HepG2 (cell line): ENCODE measurements around the gene SLC6A12. TPM values are rescaled to one million over a fixed set of nuclear protein-coding genes. Genes with fewer than 3 reads are reported as not detected.

Experiments used
- ATF1 ChIP-seq: IDR thresholded peaks from 2 replicates; pipeline ENCODE4 v1.6.1; 2016; ENCODE audit warnings: mild to moderate bottlenecking, control low read depth
- CREB3 ChIP-seq: sonication (generic); formaldehyde crosslinking; IDR thresholded peaks from 2 replicates; pipeline ENCODE4 v1.5.0; 2020; ENCODE audit warnings: missing genetic modification reagents
- ELF3 ChIP-seq: IDR thresholded peaks from 2 replicates; pipeline ENCODE4 v1.6.1; 2016; ENCODE audit warnings: missing genetic modification reagents, missing compliant biosample characterization
- HIVEP1 ChIP-seq: sonication (generic); formaldehyde crosslinking; IDR thresholded peaks from 2 replicates; pipeline ENCODE4 v1.4.0; 2020; ENCODE audit warnings: mild to moderate bottlenecking, missing genetic modification reagents
- HOXA3 ChIP-seq: sonication (generic); formaldehyde crosslinking; IDR thresholded peaks from 2 replicates; pipeline ENCODE4 v1.5.0; 2020; ENCODE audit warnings: missing genetic modification reagents
- NFKBIZ ChIP-seq: IDR thresholded peaks from 2 replicates; pipeline ENCODE4 v1.6.1; 2018; ENCODE audit warnings: missing genetic modification reagents, missing compliant biosample characterization
- RARA ChIP-seq: IDR thresholded peaks from 2 replicates; pipeline ENCODE4 v1.6.1; 2016; ENCODE audit warnings: missing genetic modification reagents, missing compliant biosample characterization
- SOX13 ChIP-seq, 3 experiments: fragments of 450-650 bp in 1 of 3; sonication (generic) in 1 of 3; formaldehyde crosslinking in 1 of 3; IDR thresholded peaks in 2 of 3; conservative IDR thresholded peaks in 1 of 3; 2 replicates each; pipeline versions ENCODE4 v1.5.0 to v1.6.1; 2016 to 2020; ENCODE audit warnings: antibody characterized with exemption in 1 of 3, mild to moderate bottlenecking in 1 of 3, missing compliant biosample characterization in 1 of 3, missing genetic modification reagents in 1 of 3, moderate library complexity in 1 of 3
- ZNF543 ChIP-seq: sonication (generic); formaldehyde crosslinking; IDR thresholded peaks from 2 replicates; pipeline ENCODE4 v1.4.0; 2020; ENCODE audit warnings: mild to moderate bottlenecking, missing genetic modification reagents
- ZNF549 ChIP-seq: sonication (generic); formaldehyde crosslinking; IDR thresholded peaks from 2 replicates; pipeline ENCODE4 v1.5.0; 2020; ENCODE audit warnings: missing genetic modification reagents
- ZNF574 ChIP-seq: sonication (generic); formaldehyde crosslinking; IDR thresholded peaks from 2 replicates; pipeline ENCODE4 v1.4.0; 2020; ENCODE audit warnings: missing genetic modification reagents
- ZNF740 ChIP-seq: sonication (generic); formaldehyde crosslinking; IDR thresholded peaks from 2 replicates; pipeline ENCODE4 v1.4.0; 2020; ENCODE audit warnings: missing genetic modification reagents
- ZNF777 ChIP-seq: sonication (generic); formaldehyde crosslinking; IDR thresholded peaks from 2 replicates; pipeline ENCODE4 v1.4.0; 2020; ENCODE audit warnings: missing genetic modification reagents
- ZNF792 ChIP-seq: IDR thresholded peaks from 2 replicates; pipeline ENCODE4 v1.6.1; 2016
- polyA plus RNA-seq, 8 experiments: library from polyadenylated mRNA; depleted of rRNA in 3 of 8; stranded (reverse) in 7 of 8; unstranded in 1 of 8; fragments of >200 nt; fragmentation: Illumina TruSeq in 4 of 8; extraction: Trizol in 4 of 8; gene quantifications; 2 replicates each; pipeline versions ENCODE4 v1.2.1 to v1.2.3, GENCODE V29; 2011 to 2016; ENCODE audit warnings: low read depth in 4 of 8, missing spikeins in 1 of 8, mixed read lengths in 1 of 8; ENCODE audit not compliant: insufficient read depth in 1 of 8
- total RNA-seq, 5 experiments: library from RNA; depleted of rRNA; stranded (reverse); fragments of >200 nt; fragmentation: Illumina TruSeq; extraction: Trizol; gene quantifications; 2 replicates each; pipeline ENCODE4 v1.2.3, GENCODE V29; 2016; ENCODE audit warnings: low read depth in 1 of 5

The SLC6A12 gene
- total and polyA plus RNA-seq, 2 of the 13 experiments (the other 11 are each of a cell fraction or from before 2014, with no cell fraction given) = 3.7 to 18.8 TPM

GRCh38 chr12:212715-213526 lies 1.0 kb downstream of the SLC6A12 start (continued):
- no peak for TF ChIP-seq ELF3 (CRISPR knock-in tag)
- TF ChIP-seq ZNF777 (CRISPR knock-in tag) = no peak
- 0 out of 2 replicates have a peak, but pooled peaks have one; percentile 12 for TF ChIP-seq ZNF574 (CRISPR knock-in tag)
- peak; percentile 42; the same call in 1 of the 2 replicates for TF ChIP-seq HOXA3 (CRISPR knock-in tag)
- TF ChIP-seq ZNF543 (CRISPR knock-in tag) = no peak
- no peak for TF ChIP-seq CREB3 (CRISPR knock-in tag)
- TF ChIP-seq ZNF740 = no peak
- TF ChIP-seq NFKBIZ (CRISPR knock-in tag) = no peak
- TF ChIP-seq HIVEP1 (CRISPR knock-in tag) = no peak
- peak; percentile 27; the same call in 1 of the 2 replicates for TF ChIP-seq RARA (CRISPR knock-in tag)
- TF ChIP-seq ZNF549 (CRISPR knock-in tag) = peak; percentile 96
- no peak for TF ChIP-seq ATF1
- no peak for TF ChIP-seq SOX13 (IDR thresholded peaks at IDR 0.05)
- 0 out of 4 replicates have a peak, but pooled peaks of 1 of the 2 experiments have one; percentile 7 for TF ChIP-seq SOX13 (CRISPR knock-in tag; conservative IDR thresholded peaks at IDR 0.05 in 1 of 2, IDR thresholded peaks at IDR 0.05 in 1 of 2)
- no peak for TF ChIP-seq ZNF792 (CRISPR knock-in tag)
- TF ChIP-seq, all 625 proteins: peak for 40
